Body of pancreas (tissue), 4 donors: Measurements from ENCODE around the gene MYLK.

Experiments used
- CTCF ChIP-seq, 7 experiments: fragments of 450-650 bp in 4 of 7; fragments of 200-600 bp in 3 of 7; sonication (generic) in 3 of 7; IDR thresholded peaks; one replicate each; pipeline ENCODE4 v1.5.1; 2016 to 2019; ENCODE audit warnings: antibody characterized with exemption in 7 of 7
- POLR2A ChIP-seq, 3 donors: fragments of 450-650 bp; IDR thresholded peaks; one replicate each; pipeline ENCODE4 v1.6.1; 2016; ENCODE audit warnings: antibody characterized with exemption in 3 of 3, mild to moderate bottlenecking in 2 of 3

GRCh38 chr3:123595396-123596180 lies 288.5 kb downstream of the MYLK start:
- TF ChIP-seq CTCF (IDR thresholded peaks at IDR 0.05) = no peak
- no peak for TF ChIP-seq POLR2A (IDR thresholded peaks at IDR 0.05)
